Thyroid gland (tissue), 4 donors: ENCODE data around the gene SSTR4. TPM values are rescaled to one million over a fixed set of nuclear protein-coding genes. Genes with fewer than 3 reads are reported as not detected.

ENCODE experiments used
- DNase-seq, 2 donors: peaks; one replicate each; pipeline ENCODE4 v3.0.0-alpha.2; 2019
- H3K27ac ChIP-seq, 3 donors: fragments of 200-600 bp; sonication (generic); 1 replicate in 2 of 3; 2 replicates in 1 of 3; pipeline ENCODE4 v1.5.1; 2016 to 2019; ENCODE audit warnings: mild to moderate bottlenecking in 1 of 3, moderate library complexity in 1 of 3
- H3K27me3 ChIP-seq: fragments of 200-600 bp; sonication (generic); one replicate; pipeline ENCODE4 v1.5.1; 2019
- H3K36me3 ChIP-seq, 2 donors: fragments of 200-600 bp; sonication (generic); one replicate each; pipeline ENCODE4 v1.5.1; 2016 to 2019
- H3K4me1 ChIP-seq, 2 donors: fragments of 200-600 bp; sonication (generic); one replicate each; pipeline ENCODE4 v1.5.1; 2017 to 2019
- H3K4me3 ChIP-seq, 3 donors: fragments of 200-600 bp; sonication (generic); replicated peaks in 1 of 3; 1 replicate in 2 of 3; 2 replicates in 1 of 3; pipeline ENCODE4 v1.5.1; 2016; ENCODE audit warnings: mild to moderate bottlenecking in 1 of 3
- H3K9me3 ChIP-seq: fragments of 200-600 bp; sonication (generic); one replicate; pipeline ENCODE4 v1.5.1; 2017
- CTCF ChIP-seq, 6 experiments: fragments of 200-600 bp in 3 of 6; fragments of 450-650 bp in 3 of 6; sonication (generic) in 3 of 6; IDR thresholded peaks; one replicate each; pipeline ENCODE4 v1.5.1; 2016 to 2019; ENCODE audit warnings: antibody characterized with exemption in 6 of 6, mild to moderate bottlenecking in 2 of 6, inconsistent platforms in 1 of 6, moderate library complexity in 1 of 6
- POLR2A ChIP-seq, 2 donors: fragments of 450-650 bp; IDR thresholded peaks; one replicate each; pipeline ENCODE4 v1.6.1; 2017; ENCODE audit warnings: antibody characterized with exemption in 2 of 2, mild to moderate bottlenecking in 2 of 2, moderate library complexity in 1 of 2
- WGBS, 2 donors: methylation state at CpG; one replicate each; pipeline ENCODE4 v1.1.5; 2017; 5-methylcytosine and 5-hydroxymethylcytosine counted together
- intact Hi-C: fragments of 100-400 bp; cut with DNase I; formaldehyde crosslinking; loops from one replicate; pipeline ENCODE4 v1.15.1; 2023
- total RNA-seq, 4 donors: library from RNA; depleted of rRNA; stranded (reverse); fragments of >200 nt; gene quantifications; one replicate each; pipeline ENCODE4 v1.2.3, GENCODE V29; 2016

Gene SSTR4
- total RNA-seq, 4 donors from 2014 or later: not detected

- Histone ChIP-seq H3K27ac (no peak overlapping the region), H3K4me3 (no peak overlapping the region), H3K36me3 (no peaks in the 10 kb centered on the region), H3K4me1 (peaks cover 23 to 28% of the 10 kb centered on the region in 2 donors), H3K27me3 (no peaks in the 10 kb centered on the region), H3K9me3 (no peaks in the 10 kb centered on the region)
- WGBS, 2 donors: 87 to 89% methylated on average over 6 of the region's 6 CpGs
- DNase-seq: no peak
- intact Hi-C loops: loop anchor here (10.0 kb wide), 1 partner anchor 301 kb away; no protein-coding TSS in a partner anchor
- TF ChIP-seq POLR2A (IDR thresholded peaks at IDR 0.05) (no peak), CTCF (IDR thresholded peaks at IDR 0.05) (no peak)
Measured at GRCh38 chr20:23043376-23043775, 8.3 kb downstream of the SSTR4 start.

DNA sequence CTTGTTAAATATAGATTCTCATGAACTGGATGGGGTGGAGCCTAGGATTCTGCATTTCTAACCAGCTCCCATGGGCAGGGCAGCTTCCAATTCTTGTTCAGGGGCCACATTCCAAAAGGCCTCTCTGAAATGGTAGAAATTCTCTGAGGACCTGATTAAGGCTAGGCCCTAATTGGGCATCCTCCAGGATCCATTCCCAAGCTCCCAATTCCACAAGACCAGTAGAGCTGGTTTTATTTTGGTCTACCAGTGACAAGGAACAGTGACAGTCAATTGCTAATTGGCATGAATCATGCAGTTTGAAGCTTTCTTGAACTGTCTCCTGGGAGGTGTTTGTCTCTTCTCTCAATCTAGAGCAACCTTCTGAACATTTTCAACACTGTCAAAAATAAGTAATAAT is 11.3 kb downstream of the SSTR4 start:
- no peaks in the 10 kb centered on the region for H3K9me3 ChIP-seq
- no peak for TF ChIP-seq POLR2A (IDR thresholded peaks at IDR 0.05)
- TF ChIP-seq CTCF (IDR thresholded peaks at IDR 0.05): no peak
- H3K4me1 ChIP-seq: peaks cover 24 to 46% of the 10 kb centered on the region in 2 donors
- intact Hi-C loops: loop anchor here (10.0 kb wide), 1 partner anchor 298 kb away; no protein-coding TSS in a partner anchor
- H3K27me3 ChIP-seq: no peaks in the 10 kb centered on the region
- no peaks in the 10 kb centered on the region for H3K36me3 ChIP-seq
- no peak overlapping the region for H3K4me3 ChIP-seq
- no peak for DNase-seq
- peak overlapping the region; percentile 2 to 88 (median 85) for H3K27ac ChIP-seq

- H3K4me1 ChIP-seq: peaks cover 24 to 47% of the 10 kb centered on the region in 2 donors
- intact Hi-C loops: loop anchor here (10.0 kb wide), 1 partner anchor 298 kb away; no protein-coding TSS in a partner anchor
- no peak for TF ChIP-seq POLR2A (IDR thresholded peaks at IDR 0.05)
- no peak for TF ChIP-seq CTCF (IDR thresholded peaks at IDR 0.05)
- peak overlapping the region; percentile 11 to 88 (median 85) for H3K27ac ChIP-seq
- H3K27me3 ChIP-seq: no peaks in the 10 kb centered on the region
- H3K4me3 ChIP-seq: peak overlapping the region in 2 of 3 donors; percentile 3 to 53
- WGBS, 2 donors: 44 to 53% methylated on average over 13 of the region's 13 CpGs
- no peaks in the 10 kb centered on the region for H3K9me3 ChIP-seq
- H3K36me3 ChIP-seq: no peaks in the 10 kb centered on the region
- peak; percentile 69 to 70 for DNase-seq
Measured at GRCh38 chr20:23047001-23047737, 12.1 kb downstream of the SSTR4 start.

- DNase-seq: peak; percentile 27 to 31
- peak overlapping the region; percentile 57 to 88 (median 85) for H3K27ac ChIP-seq
- no peak for TF ChIP-seq POLR2A (IDR thresholded peaks at IDR 0.05)
- TF ChIP-seq CTCF (IDR thresholded peaks at IDR 0.05): no peak
Measured at GRCh38 chr20:23047738-23048214, 12.7 kb downstream of the SSTR4 start.

More at GRCh38 chr20:23047738-23048214, 12.7 kb downstream of the SSTR4 start:
- H3K9me3 ChIP-seq: no peaks in the 10 kb centered on the region
- peaks cover 24 to 47% of the 10 kb centered on the region in 2 donors for H3K4me1 ChIP-seq
- peak overlapping the region in 2 of 3 donors; percentile 25 to 53 for H3K4me3 ChIP-seq
- H3K36me3 ChIP-seq: no peaks in the 10 kb centered on the region
- intact Hi-C loops: loop anchor here (10.0 kb wide), 1 partner anchor 297 kb away; no protein-coding TSS in a partner anchor
- H3K27me3 ChIP-seq: no peaks in the 10 kb centered on the region
- 18 to 21% methylated on average over 21 to 42 of the region's 47 CpGs for WGBS, 2 donors
